C4-2B (cell line): Measurements from ENCODE around the gene PPP1R13B.

Experiments
- CTCF ChIP-seq: fragments of 450-650 bp; conservative IDR thresholded peaks from 2 replicates; pipeline ENCODE4 v1.5.1; 2017; ENCODE audit warnings: mild to moderate bottlenecking
- ZFX ChIP-seq: fragments of 450-650 bp; IDR thresholded peaks from 2 replicates; pipeline ENCODE4 v1.6.1; 2017

DNA sequence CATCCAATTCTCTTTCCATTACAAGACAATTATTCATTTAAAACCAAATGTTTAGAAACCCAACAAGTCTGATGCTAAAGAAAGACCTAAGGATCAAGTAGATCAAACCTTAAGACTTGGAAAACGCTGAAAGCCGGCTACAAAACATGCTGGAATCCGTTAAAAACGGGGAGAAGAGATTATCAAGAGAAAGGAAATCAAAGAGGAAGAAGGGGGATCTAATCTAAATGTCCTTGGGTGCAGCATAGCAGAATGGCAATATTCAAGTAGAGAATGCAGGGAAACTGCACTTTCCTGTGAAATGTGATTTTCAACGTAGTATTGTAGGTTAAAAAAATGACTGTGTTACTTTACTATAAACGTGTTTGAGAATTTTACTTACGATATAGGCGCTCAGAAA is 1.3 kb downstream of the PPP1R13B start:
- TF ChIP-seq CTCF (no peak), ZFX (no peak)
